Measurements from ENCODE around the gene AR. TPM values are rescaled to one million over a fixed set of nuclear protein-coding genes. Genes with fewer than 3 reads are reported as not detected.
A peak's percentile ranks its signal among the peaks of the same experiment; 100 is the strongest.
"Not testable (repeated sequence)": the region's sequence is repeated elsewhere in the genome, so short reads cannot be mapped to it uniquely, and the experiment has no call there.

The AR gene
- total RNA-seq, 8 experiments from 2014 or later = 0.56 to 24.4 (median 1.9) TPM

GRCh38 chrX:67619253-67619652 is 75.4 kb downstream of the AR start:
- peak in 5 of 8 experiments; percentile 7 to 98 (median 29) for ATAC-seq (replicated peaks in 6 of 8)
- no peaks in the 10 kb centered on the region for H3K4me1 ChIP-seq (replicated peaks in 1 of 2)
- WGBS, 10 experiments = 0 to 44% methylated on average over 1 of the region's 1 CpG; no CpG with 5 or more reads in 8 of the 10 experiments
- no peak overlapping the region for H3K27ac ChIP-seq
- H3K4me3 ChIP-seq = no peak overlapping the region
- in situ Hi-C loops (cut with MboI; ENCODE audit: low pct_unique_long_range_greater_than_20kb in 2 of 9, low sequenced_read_pairs in 9 of 9, unreplicated experiment in 9 of 9) = no loop called here

- no peak overlapping the region for H3K4me3 ChIP-seq
- no peak for ATAC-seq (replicated peaks in 6 of 8)
- no peaks in the 10 kb centered on the region for H3K4me1 ChIP-seq (replicated peaks in 1 of 2)
- no peak overlapping the region for H3K27ac ChIP-seq
- in situ Hi-C loops (cut with MboI; ENCODE audit: low pct_unique_long_range_greater_than_20kb in 2 of 9, low sequenced_read_pairs in 9 of 9, unreplicated experiment in 9 of 9) = no loop called here
- 17 to 100% (median 90%) methylated on average over 1 to 2 of the region's 2 CpGs; no CpG with 5 or more reads in 4 of the 10 experiments for WGBS, 10 experiments
Observed at GRCh38 chrX:67622053-67622585, 78.3 kb downstream of the AR start.

GRCh38 chrX:67624325-67624724 is 80.5 kb downstream of the AR start:
- no peaks in the 10 kb centered on the region for H3K4me1 ChIP-seq (replicated peaks in 1 of 2)
- in situ Hi-C loops (cut with MboI; ENCODE audit: low pct_unique_long_range_greater_than_20kb in 2 of 9, low sequenced_read_pairs in 9 of 9, unreplicated experiment in 9 of 9) = no loop called here
- no peak overlapping the region for H3K27ac ChIP-seq
- H3K4me3 ChIP-seq = no peak overlapping the region
- ATAC-seq (replicated peaks in 6 of 8) = no peak

- in situ Hi-C loops (cut with MboI; ENCODE audit: low pct_unique_long_range_greater_than_20kb in 2 of 9, low sequenced_read_pairs in 9 of 9, unreplicated experiment in 9 of 9) = no loop called here
- H3K27ac ChIP-seq = no peak overlapping the region
- no peaks in the 10 kb centered on the region for H3K4me1 ChIP-seq (replicated peaks in 1 of 2)
- WGBS, 10 experiments = 70 to 100% (median 100%) methylated on average over 1 to 2 of the region's 2 CpGs; no CpG with 5 or more reads in 5 of the 10 experiments
- no peak for ATAC-seq (replicated peaks in 6 of 8)
- no peak overlapping the region for H3K4me3 ChIP-seq
Observed at GRCh38 chrX:67635424-67635823, 91.6 kb downstream of the AR start.

GRCh38 chrX:67636532-67636931 is 92.7 kb downstream of the AR start:
- Histone ChIP-seq H3K27ac (no peak overlapping the region), H3K4me1 (replicated peaks in 1 of 2) (no peaks in the 10 kb centered on the region), H3K4me3 (no peak overlapping the region)
- in situ Hi-C loops (cut with MboI; ENCODE audit: low pct_unique_long_range_greater_than_20kb in 2 of 9, low sequenced_read_pairs in 9 of 9, unreplicated experiment in 9 of 9) = no loop called here
- no peak for ATAC-seq (replicated peaks in 6 of 8)

- H3K27ac ChIP-seq; in situ Hi-C loops (cut with MboI; ENCODE audit: low pct_unique_long_range_greater_than_20kb in 2 of 9, low sequenced_read_pairs in 9 of 9, unreplicated experiment in 9 of 9); H3K4me3 ChIP-seq; ATAC-seq (replicated peaks in 6 of 8); H3K4me1 ChIP-seq (replicated peaks in 1 of 2): not testable (repeated sequence)
- 93% methylated on average over 2 of the region's 3 CpGs; no CpG with 5 or more reads in 9 of the 10 experiments for WGBS, 10 experiments
Observed at GRCh38 chrX:67637293-67637692, 93.5 kb downstream of the AR start.

- Histone ChIP-seq H3K4me1 (replicated peaks in 1 of 2) (no peaks in the 10 kb centered on the region), H3K4me3 (no peak overlapping the region), H3K27ac (no peak overlapping the region)
- WGBS, 10 experiments = 59 to 100% (median 100%) methylated on average over 1 to 4 of the region's 4 CpGs; no CpG with 5 or more reads in 7 of the 10 experiments
- ATAC-seq (replicated peaks in 6 of 8) = no peak
- in situ Hi-C loops (cut with MboI; ENCODE audit: low pct_unique_long_range_greater_than_20kb in 2 of 9, low sequenced_read_pairs in 9 of 9, unreplicated experiment in 9 of 9) = no loop called here
Observed at GRCh38 chrX:67648361-67648760, 104.5 kb downstream of the AR start.

- H3K4me1 ChIP-seq (replicated peaks in 1 of 2) = no peaks in the 10 kb centered on the region
- WGBS, 10 experiments = 48 to 100% (median 100%) methylated on average over 1 to 5 of the region's 6 CpGs; no CpG with 5 or more reads in 5 of the 10 experiments
- ATAC-seq (replicated peaks in 6 of 8) = no peak
- H3K4me3 ChIP-seq = no peak overlapping the region
- in situ Hi-C loops (cut with MboI; ENCODE audit: low pct_unique_long_range_greater_than_20kb in 2 of 9, low sequenced_read_pairs in 9 of 9, unreplicated experiment in 9 of 9) = no loop called here
- H3K27ac ChIP-seq = no peak overlapping the region
Observed at GRCh38 chrX:67651437-67652142, 107.8 kb downstream of the AR start.

- in situ Hi-C loops (cut with MboI; ENCODE audit: low pct_unique_long_range_greater_than_20kb in 2 of 9, low sequenced_read_pairs in 9 of 9, unreplicated experiment in 9 of 9) = no loop called here
- no peak for ATAC-seq (replicated peaks in 6 of 8)
- H3K4me1 ChIP-seq (replicated peaks in 1 of 2) = no peaks in the 10 kb centered on the region
Observed at GRCh38 chrX:67652543-67652942, 108.7 kb downstream of the AR start.

GRCh38 chrX:67654301-67654700 is 110.5 kb downstream of the AR start:
- no peak for ATAC-seq (replicated peaks in 6 of 8)
- H3K4me1 ChIP-seq (replicated peaks in 1 of 2) = no peaks in the 10 kb centered on the region
- in situ Hi-C loops (cut with MboI; ENCODE audit: low pct_unique_long_range_greater_than_20kb in 2 of 9, low sequenced_read_pairs in 9 of 9, unreplicated experiment in 9 of 9) = no loop called here
- no peak overlapping the region for H3K4me3 ChIP-seq
- no peak overlapping the region for H3K27ac ChIP-seq
- 0 to 60% methylated on average over 1 of the region's 1 CpG; no CpG with 5 or more reads in 8 of the 10 experiments for WGBS, 10 experiments

More at GRCh38 chrX:67652543-67652942, 108.7 kb downstream of the AR start:
- Histone ChIP-seq H3K27ac (no peak overlapping the region), H3K4me3 (no peak overlapping the region)

- WGBS, 10 experiments = 20 to 50% methylated on average over 1 of the region's 1 CpG; no CpG with 5 or more reads in 8 of the 10 experiments
- peak in 3 of 8 experiments; percentile 13 to 65 (median 48) for ATAC-seq (replicated peaks in 6 of 8)
- H3K4me1 ChIP-seq (replicated peaks in 1 of 2) = no peaks in the 10 kb centered on the region
- H3K4me3 ChIP-seq = no peak overlapping the region
- H3K27ac ChIP-seq = no peak overlapping the region
- in situ Hi-C loops (cut with MboI; ENCODE audit: low pct_unique_long_range_greater_than_20kb in 2 of 9, low sequenced_read_pairs in 9 of 9, unreplicated experiment in 9 of 9) = no loop called here
Observed at GRCh38 chrX:67665583-67665982, 121.8 kb downstream of the AR start.

GRCh38 chrX:67670717-67671116 is 126.9 kb downstream of the AR start:
- H3K27ac ChIP-seq; in situ Hi-C loops (cut with MboI; ENCODE audit: low pct_unique_long_range_greater_than_20kb in 2 of 9, low sequenced_read_pairs in 9 of 9, unreplicated experiment in 9 of 9); H3K4me1 ChIP-seq (replicated peaks in 1 of 2); H3K4me3 ChIP-seq; ATAC-seq (replicated peaks in 6 of 8): not testable (repeated sequence)
- 0 to 100% (median 34%) methylated on average over 1 to 2 of the region's 2 CpGs; no CpG with 5 or more reads in 6 of the 10 experiments for WGBS, 10 experiments

GRCh38 chrX:67673741-67674274 is 130.0 kb downstream of the AR start:
- no peak overlapping the region for H3K27ac ChIP-seq
- no peak for ATAC-seq (replicated peaks in 6 of 8)
- no peak overlapping the region for H3K4me3 ChIP-seq
- WGBS, 10 experiments = 17 to 80% (median 62%) methylated on average over 1 to 2 of the region's 2 CpGs; no CpG with 5 or more reads in 7 of the 10 experiments
- H3K4me1 ChIP-seq (replicated peaks in 1 of 2) = no peaks in the 10 kb centered on the region
- in situ Hi-C loops (cut with MboI; ENCODE audit: low pct_unique_long_range_greater_than_20kb in 2 of 9, low sequenced_read_pairs in 9 of 9, unreplicated experiment in 9 of 9) = no loop called here

GRCh38 chrX:67674741-67675140 is 130.9 kb downstream of the AR start:
- ATAC-seq (replicated peaks in 6 of 8) = no peak
- WGBS, 10 experiments = 80% methylated on average over 1 of the region's 1 CpG; no CpG with 5 or more reads in 9 of the 10 experiments
- in situ Hi-C loops (cut with MboI; ENCODE audit: low pct_unique_long_range_greater_than_20kb in 2 of 9, low sequenced_read_pairs in 9 of 9, unreplicated experiment in 9 of 9) = no loop called here

More at GRCh38 chrX:67674741-67675140, 130.9 kb downstream of the AR start:
- Histone ChIP-seq H3K4me3 (no peak overlapping the region), H3K27ac (no peak overlapping the region), H3K4me1 (replicated peaks in 1 of 2) (no peaks in the 10 kb centered on the region)

Measured in motor neuron (in vitro differentiated cells).